ENCODE data around the gene KAT2A.

The KAT2A gene

GRCh38 chr17:42090964-42091790, 30.0 kb downstream of the KAT2A start:
- no peak overlapping the region for H3K4me3 ChIP-seq (replicated peaks in 1 of 2; ENCODE audit: low read depth in 2 of 2, low read length in 2 of 2)
- no peak for TF ChIP-seq CTCF (IDR thresholded peaks at IDR 0.05; ENCODE audit: low read depth, low read length)
- DNase-seq (ENCODE audit: low read depth in 2 of 2), result no peak

GRCh38 chr17:42088736-42089135, 32.4 kb downstream of the KAT2A start:
- no peak for DNase-seq (ENCODE audit: low read depth in 2 of 2)
- no peak overlapping the region for H3K4me3 ChIP-seq (replicated peaks in 1 of 2; ENCODE audit: low read depth in 2 of 2, low read length in 2 of 2)
- TF ChIP-seq CTCF (IDR thresholded peaks at IDR 0.05; ENCODE audit: low read depth, low read length), result no peak

GRCh38 chr17:42087736-42088705, 33.1 kb downstream of the KAT2A start:
- H3K4me3 ChIP-seq (replicated peaks in 1 of 2; ENCODE audit: low read depth in 2 of 2, low read length in 2 of 2), result no peak overlapping the region
- no peak for TF ChIP-seq CTCF (IDR thresholded peaks at IDR 0.05; ENCODE audit: low read depth, low read length)
- no peak for DNase-seq (ENCODE audit: low read depth in 2 of 2)

GRCh38 chr17:42087042-42087701, 34.0 kb downstream of the KAT2A start:
- no peak for TF ChIP-seq CTCF (IDR thresholded peaks at IDR 0.05; ENCODE audit: low read depth, low read length)
- no peak overlapping the region for H3K4me3 ChIP-seq (replicated peaks in 1 of 2; ENCODE audit: low read depth in 2 of 2, low read length in 2 of 2)
- no peak for DNase-seq (ENCODE audit: low read depth in 2 of 2)

GRCh38 chr17:42081516-42082129, 39.5 kb downstream of the KAT2A start:
- no peak for TF ChIP-seq CTCF (IDR thresholded peaks at IDR 0.05; ENCODE audit: low read depth, low read length)
- DNase-seq (ENCODE audit: low read depth in 2 of 2), result no peak
- H3K4me3 ChIP-seq (replicated peaks in 1 of 2; ENCODE audit: low read depth in 2 of 2, low read length in 2 of 2), result no peak overlapping the region

GRCh38 chr17:42079541-42079940, 41.6 kb downstream of the KAT2A start:
- no peak for DNase-seq (ENCODE audit: low read depth in 2 of 2)
- TF ChIP-seq CTCF (IDR thresholded peaks at IDR 0.05; ENCODE audit: low read depth, low read length), result no peak
- no peak overlapping the region for H3K4me3 ChIP-seq (replicated peaks in 1 of 2; ENCODE audit: low read depth in 2 of 2, low read length in 2 of 2)
